GM18520 (cell line): Measurements from ENCODE around the gene E2F4.

Source experiments
- ATAC-seq: cut with Tn5 transposase; IDR thresholded peaks from one replicate; pipeline ENCODE4 v1.9.1; 2021; ENCODE audit not compliant: unreplicated experiment

The E2F4 gene

DNA sequence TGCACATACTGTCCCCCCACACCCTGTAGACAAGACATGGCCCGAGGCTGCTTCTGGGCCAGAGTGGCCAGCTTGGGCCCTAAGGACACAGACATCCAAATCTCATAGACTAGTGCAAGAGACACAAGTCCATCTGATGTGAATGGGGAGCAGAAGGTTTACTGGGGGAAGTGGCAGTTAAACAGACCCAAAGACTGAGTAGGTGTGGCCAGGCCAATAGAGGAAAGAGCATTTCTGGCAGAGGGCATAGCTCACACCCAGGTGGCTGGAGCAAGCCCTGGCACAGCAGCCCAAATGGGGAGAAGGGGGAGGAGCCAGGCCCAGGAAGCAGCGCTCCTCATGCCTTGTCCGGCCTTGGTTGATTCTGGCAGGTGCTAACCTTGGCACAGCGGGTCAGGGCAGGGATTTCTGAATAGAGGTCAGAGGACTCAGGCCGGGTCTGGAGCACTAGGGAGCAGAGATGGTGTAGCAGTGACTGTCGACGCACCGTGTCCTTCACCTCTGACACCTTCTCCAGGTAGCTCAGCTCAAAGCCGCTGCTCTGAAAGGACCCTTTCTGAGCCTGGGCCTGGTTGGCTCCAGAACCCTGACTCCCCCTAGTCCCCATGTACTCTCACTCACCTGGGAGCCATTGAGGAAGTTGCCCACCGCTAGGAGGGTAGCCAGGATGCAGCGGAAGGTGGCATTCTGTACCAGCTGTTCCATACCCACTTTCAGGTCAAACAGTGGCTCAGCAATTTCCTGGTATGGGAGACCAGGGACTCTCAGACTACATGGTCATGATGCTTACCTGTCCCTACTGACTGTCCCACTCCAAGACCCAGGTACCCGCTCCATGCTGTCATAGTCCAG, 39.1 kb downstream of the E2F4 start:
- ATAC-seq, result no peak

DNA sequence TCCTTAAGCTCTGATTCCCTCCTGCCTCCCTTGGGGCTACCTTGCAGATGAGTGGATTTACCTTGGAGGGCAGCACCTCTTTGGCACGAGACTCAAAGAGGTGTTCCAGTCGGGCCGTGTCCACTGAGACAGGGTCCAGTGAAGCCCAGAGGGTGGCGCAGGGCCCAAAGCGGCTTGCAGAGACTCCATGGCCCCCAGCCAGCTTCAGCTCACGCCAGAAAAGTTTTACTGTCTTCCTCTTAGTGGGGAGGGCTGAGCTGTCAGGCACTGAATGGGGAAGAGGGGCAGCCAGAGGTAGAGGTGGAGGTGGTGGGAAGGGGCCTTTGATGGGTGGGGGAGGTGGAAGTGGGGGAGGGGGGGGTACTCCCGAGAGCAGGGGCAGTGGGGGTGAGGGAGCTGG, 41.6 kb downstream of the E2F4 start:
- no peak for ATAC-seq

DNA sequence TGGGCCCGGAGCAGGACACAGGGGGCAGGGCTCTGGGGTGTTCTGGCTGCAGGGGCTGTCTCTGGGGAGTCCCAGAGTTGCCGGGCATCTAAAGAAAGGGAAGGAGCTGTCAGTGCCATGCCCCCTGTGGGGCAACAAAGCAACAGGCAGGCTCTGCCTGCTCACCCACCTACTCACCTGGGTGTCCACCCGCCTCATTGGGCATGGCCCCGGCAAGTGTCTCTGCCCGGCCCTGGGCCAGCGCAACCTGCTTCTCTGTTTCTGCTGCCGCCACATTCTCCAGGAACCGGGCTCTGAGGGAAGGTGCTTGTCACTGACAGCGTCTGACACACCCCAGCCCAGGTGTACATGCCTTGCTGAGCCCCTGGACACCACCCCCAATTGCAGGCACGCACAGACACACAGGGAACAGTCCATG, 42.2 kb downstream of the E2F4 start:
- no peak for ATAC-seq

DNA sequence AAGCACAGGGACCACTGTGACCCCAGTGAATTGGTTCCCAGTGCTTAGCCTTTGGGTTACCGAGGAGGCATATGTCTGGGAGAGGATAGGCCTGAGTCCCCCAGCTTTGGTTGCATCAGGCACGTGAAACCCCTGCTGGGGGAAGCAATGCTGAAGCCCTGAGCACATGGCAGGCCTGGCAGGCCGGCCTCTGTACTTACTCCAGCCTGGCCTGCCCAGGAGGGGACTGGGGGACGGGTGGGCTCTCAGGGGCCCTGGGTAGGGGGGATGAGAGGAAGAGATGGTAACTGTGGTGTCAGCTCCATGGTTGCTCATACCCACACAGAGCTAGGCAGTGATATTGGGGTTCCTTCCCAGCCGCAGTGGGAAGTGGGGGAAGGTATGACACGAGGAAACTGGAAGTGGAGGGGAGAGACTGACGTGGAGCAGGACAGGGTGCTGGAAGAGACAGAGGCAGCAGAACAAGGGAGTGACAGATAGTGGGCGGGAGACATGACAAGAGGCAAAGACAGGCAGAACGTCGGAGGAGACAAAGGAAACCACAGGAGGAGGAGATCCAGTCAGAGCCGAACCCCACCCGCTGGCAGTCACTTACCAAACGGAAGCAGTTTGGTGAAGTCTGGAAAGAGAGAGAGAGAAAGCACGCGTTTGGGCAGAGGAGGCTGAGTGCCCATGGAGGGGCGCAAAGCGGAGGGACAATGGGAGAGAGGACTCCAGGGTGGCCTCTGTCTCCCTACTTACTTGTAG, 44.0 kb downstream of the E2F4 start:
- ATAC-seq, result no peak

DNA sequence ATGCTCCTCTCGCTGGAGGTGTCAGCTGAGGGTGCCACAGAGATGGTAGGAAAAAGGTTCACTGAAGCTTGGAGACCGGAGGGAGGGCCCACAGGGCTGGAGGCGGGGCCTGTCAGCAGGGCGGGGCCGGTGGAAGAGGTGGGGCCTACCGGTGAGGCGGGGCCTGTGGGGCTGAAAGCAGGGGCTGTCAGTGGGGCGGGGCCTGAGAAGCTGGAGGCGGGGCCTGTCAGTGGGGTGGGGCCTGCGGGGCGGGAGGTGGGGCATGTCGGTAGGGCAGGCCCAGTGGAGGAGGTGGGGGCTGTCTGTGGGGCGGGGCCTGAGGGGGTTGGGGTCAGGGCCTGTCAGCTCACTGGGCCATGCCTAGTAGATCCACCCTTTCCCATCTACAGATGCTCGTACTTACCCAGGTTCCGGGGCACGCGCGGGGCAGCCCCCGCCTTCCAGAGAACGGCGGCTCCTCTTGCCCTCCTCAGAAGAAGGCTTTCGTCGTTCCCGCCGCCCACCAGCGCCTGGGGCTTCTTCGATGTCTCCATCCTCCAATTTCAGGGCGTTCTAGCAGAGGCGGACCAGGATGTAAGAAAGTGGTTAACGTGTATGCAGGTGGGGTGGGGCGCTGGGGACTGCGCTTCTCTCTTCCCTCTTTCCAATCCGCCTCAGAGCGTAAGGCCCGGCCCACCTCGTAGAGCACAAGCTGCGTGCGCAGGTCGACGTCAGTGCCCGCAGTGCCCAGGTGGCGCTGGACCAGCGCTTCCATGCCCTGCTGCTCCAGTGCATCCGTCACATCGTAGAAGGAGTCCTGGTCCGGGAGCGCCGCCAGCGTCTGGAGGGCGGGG, 44.8 kb downstream of the E2F4 start:
- ATAC-seq, result no peak

DNA sequence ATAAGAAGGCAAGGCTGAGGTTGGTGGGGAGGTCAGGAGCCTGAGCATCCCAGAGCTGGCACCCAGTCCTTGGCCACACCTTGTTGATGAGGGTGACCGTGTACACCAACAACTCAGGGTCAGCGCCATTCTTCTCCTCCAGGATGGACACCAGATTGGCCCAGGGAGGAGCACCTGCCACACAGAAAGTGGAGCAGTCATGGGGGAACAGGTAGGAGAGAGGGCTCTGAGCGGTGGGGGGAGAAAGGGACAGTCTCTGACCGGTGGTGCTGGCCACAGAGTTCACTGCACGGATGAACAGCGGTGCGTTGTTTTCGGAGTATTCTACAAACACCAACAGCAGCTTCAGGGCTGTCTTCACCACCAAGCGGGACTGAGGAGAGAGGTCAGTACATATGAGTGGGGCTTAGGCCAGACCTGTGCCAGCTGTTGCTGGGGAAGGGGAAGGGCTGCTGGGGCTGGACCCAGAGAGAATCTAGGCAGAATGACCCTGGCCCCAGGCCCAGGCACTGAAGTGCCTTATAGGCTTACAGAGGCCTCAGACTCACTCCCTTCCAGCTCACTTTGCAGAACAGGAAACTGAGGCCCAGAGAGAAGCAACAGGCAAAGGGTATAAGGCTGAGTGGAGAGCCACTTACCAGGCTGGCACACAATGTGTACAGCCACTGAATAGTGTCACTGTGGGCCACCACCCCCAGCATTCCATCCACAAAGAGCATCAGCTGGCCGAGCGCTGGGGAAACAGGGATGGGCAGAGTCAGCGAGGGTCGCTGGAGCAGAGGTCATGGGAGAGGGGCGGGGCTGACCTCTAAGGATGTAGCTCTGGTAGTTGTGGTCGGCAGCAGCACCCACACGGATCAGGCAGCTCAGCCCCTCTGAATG, 45.7 kb downstream of the E2F4 start:
- no peak for ATAC-seq

DNA sequence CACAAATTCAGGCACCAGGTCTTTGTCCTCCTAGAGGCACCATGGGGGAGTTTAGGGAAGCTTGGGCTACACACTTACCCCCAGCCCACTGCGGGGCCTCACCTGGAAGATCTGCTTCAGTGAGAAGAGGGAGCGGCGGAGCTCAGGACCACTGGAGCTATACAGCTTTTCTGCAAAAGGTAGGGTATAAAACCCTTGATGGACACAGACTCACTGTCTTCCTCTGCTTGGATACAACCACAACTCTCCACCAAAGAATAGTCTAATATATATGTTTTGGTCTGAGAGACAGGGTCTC, 46.3 kb downstream of the E2F4 start:
- no peak for ATAC-seq

DNA sequence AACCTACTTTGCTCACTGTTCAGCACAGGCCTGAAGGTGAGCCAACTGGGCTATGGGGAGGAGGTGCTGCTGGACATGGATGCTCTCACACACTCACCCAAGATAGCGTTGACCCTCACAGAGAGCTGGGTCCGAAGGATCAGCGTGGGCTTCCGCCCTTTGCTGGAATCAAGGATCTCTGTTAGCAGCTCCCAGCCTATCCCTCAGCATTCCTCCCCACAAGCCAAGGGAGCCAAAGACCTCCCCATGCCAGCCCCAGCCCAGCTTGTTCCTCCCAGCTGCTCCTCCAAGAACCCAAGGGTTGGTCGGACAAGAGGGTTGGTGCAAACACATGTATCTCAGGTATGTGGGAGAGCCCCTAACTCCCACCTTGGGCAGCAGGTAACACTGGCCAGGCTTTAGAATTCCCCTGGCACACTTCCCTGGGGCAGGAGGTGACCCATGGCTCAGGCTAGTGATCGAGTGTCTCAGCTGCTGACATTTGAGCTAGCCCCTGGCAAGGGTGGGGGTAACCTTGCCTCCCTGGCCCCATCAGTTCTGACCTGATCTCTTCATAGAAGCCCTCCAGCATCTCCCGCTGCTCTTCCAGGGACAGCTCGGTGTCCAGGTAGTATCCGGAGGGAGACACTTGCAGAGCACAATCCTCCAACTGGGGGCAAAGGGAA, 47.0 kb downstream of the E2F4 start:
- no peak for ATAC-seq

DNA sequence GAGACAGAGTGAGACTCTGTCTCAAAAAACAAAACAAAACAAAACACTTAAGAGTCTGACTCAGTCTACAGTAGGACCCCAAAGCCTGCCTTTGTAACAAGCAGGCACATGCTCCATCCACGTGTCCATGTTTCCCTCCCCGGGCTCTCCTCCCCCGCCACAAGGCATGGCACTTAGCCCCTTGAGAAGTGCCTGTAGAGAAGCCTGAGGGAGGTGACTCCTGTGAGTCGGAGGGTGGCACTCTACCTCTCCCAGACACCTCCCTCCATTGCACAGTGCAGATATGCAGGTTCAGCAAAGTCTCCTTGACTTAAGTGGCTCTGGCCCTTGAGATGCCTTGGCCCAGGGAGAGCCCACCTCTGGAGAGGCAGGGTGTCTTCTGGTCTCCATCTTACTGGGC, 48.6 kb downstream of the E2F4 start:
- ATAC-seq, result no peak

DNA sequence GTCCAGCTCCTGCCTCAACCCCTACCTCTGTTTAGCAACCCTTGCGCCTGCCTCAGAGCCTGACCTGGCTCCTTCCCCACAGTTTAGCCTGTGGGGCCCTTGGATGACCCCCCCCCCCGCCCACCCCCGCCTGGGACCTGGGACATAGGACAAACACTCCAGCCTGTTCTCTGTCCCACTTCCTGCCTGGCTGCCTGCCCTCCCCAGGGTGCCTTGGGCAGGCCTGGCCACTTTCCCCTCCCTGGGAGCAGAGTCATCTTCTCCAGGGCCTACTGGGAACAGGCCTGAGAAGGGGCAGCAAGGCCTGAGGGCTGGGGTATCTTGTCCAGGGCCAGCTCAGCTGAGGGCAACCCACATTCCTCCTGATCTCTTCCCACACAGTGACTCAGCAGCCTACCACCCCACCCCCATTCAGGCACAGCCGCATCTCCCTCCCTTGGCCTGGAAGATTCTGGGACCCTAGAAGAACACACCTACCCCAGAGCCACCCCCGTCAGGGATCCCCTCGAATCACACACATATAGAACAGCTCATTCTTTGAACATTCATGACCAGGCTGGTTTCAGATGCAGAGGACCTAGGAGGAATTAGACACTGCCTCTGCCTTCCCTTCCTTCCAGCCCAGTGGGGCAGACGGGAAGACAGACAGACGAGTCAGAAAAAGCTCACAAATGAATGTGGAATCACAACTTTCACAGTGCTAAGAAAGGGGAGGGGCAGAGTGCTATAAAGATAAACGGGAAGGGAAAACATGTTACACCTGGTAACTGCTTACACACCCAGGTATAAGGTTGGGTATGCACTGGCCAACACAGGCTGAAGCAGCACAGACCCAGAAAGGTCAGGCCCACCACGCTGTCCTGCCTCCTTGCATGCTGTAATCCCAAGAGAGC, 49.3 kb downstream of the E2F4 start:
- ATAC-seq, result no peak

DNA sequence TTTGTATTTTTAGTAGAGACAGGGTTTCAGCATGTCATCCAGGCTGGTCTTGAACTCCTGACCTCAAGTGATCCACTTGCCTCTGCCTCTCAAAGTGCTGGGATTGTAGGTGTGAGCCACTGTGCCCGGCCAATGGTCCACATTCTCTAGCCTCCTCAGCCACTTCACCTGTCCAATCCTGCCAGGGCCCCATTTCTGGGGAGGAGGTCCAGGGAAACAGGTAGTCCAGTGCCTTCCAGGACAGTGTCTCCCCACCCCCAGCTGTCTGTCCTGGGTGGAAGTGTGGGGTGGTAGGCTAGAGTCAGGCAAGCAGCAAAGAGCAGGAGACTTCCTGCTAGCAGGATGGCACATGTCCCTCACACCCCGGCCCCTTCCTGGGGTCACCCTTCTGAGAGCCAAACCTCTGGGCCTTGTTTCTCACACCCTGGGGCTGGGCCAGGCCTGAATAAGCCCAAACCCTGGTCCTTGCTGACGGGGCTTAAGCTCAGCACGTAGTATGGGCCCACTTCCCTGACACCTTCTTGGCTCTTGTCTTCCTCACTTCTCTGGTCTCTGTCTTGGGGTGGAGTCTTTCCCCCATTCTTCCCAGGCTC, 50.3 kb downstream of the E2F4 start:
- no peak for ATAC-seq

DNA sequence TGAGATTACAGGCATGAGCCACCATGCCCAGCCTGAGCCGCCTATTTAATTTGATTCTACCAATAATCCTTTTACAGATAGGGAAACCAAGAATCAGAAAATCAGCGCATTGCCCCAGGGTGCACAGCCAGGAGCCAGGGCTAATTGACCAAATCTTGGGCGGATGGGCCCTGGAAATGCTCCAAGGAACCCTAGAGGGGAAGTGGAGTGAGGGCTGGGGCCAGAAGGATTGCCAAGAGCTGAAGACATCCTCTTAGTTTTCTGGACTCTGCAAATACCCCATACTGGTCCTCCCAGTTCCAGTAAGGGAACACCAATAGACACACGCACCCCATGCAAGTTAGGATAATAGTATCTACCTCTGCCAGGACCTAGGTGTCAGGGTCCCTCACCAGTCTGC, 51.5 kb downstream of the E2F4 start:
- no peak for ATAC-seq

DNA sequence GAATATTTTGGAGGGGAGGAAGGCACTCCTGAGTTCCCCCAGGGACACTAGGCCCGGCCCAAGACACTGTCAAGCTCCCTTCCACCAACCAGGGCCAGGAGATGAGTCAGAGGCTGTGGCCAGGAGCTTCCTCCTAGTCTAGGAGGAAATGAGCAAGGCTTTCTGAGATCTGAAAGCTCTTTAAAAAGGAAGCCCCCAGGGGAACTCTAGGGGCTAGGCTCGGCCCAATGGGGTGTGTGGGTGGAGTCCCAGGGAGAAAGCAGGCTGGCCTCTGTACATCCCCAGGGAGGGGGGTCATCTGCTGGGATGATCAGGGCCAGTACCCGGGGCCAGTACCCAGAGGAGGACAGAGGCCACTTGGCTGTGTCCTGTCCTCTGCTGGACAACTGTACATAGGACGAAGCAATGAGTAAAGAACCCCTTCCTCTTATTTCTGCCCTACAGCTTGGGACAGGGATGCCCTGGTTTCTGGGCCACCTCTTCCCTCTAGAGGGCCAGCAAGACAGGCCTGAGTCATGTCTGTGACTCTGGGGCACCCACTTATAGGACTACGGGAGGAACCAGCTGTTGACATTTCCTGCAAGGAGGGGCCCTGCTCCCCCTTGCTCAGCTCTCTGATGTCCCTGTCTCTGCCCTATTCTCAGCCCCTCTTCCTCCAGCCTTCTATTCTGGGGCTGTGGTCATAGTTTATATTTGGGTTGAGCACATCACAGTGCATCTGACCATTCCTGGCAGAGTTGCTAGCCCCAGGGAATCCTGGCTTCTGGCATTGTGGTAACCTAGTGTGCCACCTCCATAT, 52.6 kb downstream of the E2F4 start:
- ATAC-seq, result peak; percentile 49

DNA sequence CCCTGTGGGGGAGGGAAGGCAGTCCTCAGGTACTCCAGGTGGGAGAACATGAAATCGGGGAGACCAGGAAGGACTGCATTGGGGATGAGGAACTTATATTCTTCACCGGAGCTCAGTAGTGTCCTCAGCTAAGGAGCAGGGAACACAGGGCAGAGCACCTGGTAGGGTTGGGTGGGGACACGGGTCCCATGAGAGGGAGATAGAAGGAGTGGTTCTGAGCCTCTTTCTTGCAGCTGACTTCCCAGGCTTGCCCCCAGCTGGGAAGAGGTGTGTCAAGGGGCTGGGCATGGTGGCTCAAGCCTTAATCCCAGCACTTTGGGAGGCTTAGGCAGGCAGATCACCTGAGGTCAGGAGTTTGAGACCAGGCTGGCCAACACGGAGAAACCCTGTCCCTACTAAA, 53.2 kb downstream of the E2F4 start:
- ATAC-seq, result no peak

DNA sequence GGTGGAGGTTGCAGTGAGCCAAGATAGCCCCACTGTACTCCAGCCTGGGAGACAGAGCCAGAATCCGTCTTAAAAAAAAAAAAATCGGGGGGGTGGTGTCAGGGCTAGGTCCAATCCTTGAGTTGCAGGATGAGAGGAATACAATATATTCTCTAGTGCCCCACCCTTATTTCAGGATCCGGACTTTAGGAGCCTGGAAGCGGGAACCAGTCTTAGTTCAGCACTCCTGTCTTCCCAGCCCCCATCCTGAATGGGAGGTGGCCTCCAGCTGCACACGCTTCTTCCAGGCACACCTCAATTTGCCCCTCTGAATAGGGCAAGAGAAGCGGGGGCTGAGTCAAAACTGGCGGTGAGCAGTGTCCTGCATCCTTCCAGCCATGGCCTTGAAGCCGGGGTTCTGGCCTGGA, 53.7 kb downstream of the E2F4 start:
- ATAC-seq, result no peak

DNA sequence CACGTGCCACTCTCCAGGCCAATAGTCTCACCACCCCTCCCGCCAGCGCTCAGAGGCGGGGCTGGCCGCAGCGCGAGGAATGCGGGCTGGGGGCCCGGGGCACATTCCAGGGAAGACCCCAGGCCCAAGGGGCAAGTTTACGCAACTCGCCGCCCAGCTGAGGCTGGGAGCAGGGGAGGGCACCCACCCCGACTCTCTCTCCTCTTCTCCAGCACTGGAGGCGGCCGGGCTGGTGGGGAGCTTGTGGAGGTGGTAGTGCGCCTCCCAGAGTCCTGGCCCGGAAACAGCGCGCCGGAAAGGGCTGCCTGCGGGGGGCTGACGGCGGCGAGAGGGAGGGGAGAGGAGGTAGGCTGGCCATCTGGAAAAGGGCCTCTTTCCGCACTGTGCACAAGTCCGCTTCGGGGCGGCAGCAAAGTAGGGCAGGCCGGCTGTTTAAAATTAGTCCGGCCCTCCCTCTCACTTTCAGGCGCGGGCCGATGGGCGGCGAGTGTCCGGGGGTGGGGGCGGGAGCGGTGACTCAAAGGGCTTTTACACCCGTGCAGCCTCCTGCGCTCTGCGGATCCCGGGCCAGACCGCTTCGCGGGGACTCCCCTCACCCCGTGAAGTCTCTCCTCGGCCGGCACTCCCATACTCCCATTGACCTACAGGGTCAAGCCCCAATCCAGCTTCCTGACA, 54.3 kb downstream of the E2F4 start:
- no peak for ATAC-seq

DNA sequence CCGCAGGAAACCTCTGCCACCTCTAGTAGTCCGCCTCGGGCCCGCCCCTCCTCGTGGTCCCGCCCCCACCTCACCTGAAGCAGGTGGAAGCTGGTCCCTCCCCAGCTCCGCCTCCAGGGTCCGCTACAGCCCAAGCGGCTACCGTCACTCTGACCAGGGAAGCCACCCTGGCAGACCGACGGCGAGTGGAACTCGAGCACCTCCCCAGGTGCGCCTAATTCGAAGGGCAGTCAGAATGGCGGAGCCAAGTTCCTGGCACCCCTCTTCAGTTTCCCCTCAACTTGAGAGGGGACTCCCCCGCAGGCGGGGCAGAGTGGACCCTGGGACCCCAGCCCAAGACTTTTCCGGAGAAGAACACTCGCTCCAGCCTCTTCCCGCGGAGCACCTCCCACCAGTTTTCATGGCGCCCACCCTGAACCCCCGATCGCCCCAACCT, 54.8 kb downstream of the E2F4 start:
- no peak for ATAC-seq
